Adrenal gland (tissue), 12 donors: ENCODE measurements around the gene WFDC1. TPM values are rescaled to one million over a fixed set of nuclear protein-coding genes. Genes with fewer than 3 reads are reported as not detected.

Source experiments
- DNase-seq, 7 donors: peaks; one replicate each; pipeline ENCODE4 v3.0.0-alpha.2; 2019 to 2020
- H3K27ac ChIP-seq, 5 donors: fragments of 200-600 bp; sonication (generic) in 4 of 5; 1 replicate in 3 of 5; 2 replicates in 2 of 5; pipeline versions ENCODE4 v1.5.1 to v1.8.0; 2016 to 2020; ENCODE audit warnings: mild to moderate bottlenecking in 1 of 5
- H3K27me3 ChIP-seq: fragments of 200-600 bp; 2 replicates; pipeline ENCODE4 v1.8.0; 2021
- H3K36me3 ChIP-seq, 2 donors: fragments of 200-600 bp; replicated peaks in 1 of 2; 1 replicate in 1 of 2; 2 replicates in 1 of 2; pipeline versions ENCODE4 v1.5.1 to v1.8.0; 2018 to 2022
- H3K4me1 ChIP-seq, 2 donors: fragments of 200-600 bp; replicated peaks in 1 of 2; 1 replicate in 1 of 2; 2 replicates in 1 of 2; pipeline versions ENCODE4 v1.5.1 to v1.8.0; 2018 to 2021
- H3K4me3 ChIP-seq, 4 donors: fragments of 200-600 bp; sonication (generic) in 3 of 4; one replicate each; pipeline ENCODE4 v1.5.1; 2016 to 2018
- H3K9me3 ChIP-seq, 3 donors: fragments of 200-600 bp; sonication (generic) in 1 of 3; replicated peaks in 1 of 3; 1 replicate in 2 of 3; 2 replicates in 1 of 3; pipeline versions ENCODE4 v1.5.1 to v1.8.0; 2016 to 2021
- CTCF ChIP-seq, 6 experiments: fragments of 450-650 bp in 4 of 6; fragments of 200-600 bp in 2 of 6; sonication (generic) in 1 of 6; IDR thresholded peaks; 1 replicate in 5 of 6; 2 replicates in 1 of 6; pipeline versions ENCODE4 v1.5.1 to v1.8.0; 2016 to 2021; ENCODE audit warnings: antibody characterized with exemption in 6 of 6, mild to moderate bottlenecking in 2 of 6, moderate library complexity in 1 of 6
- POLR2A ChIP-seq, 2 donors: fragments of 450-650 bp; IDR thresholded peaks; one replicate each; pipeline ENCODE4 v1.6.1; 2017; ENCODE audit warnings: antibody characterized with exemption in 2 of 2, mild to moderate bottlenecking in 2 of 2, moderate library complexity in 1 of 2
- WGBS, 4 donors: extraction: QIAGEN DNeasy Blood & Tissue Kit in 2 of 4; methylation state at CpG; one replicate each; pipeline versions ENCODE4 v1.1.5 to v1.1.7; 2013 to 2017; 5-methylcytosine and 5-hydroxymethylcytosine counted together
- intact Hi-C, 2 donors: fragments of 100-400 bp; cut with DNase I; formaldehyde crosslinking; loops; one replicate each; pipeline versions ENCODE4 v1.14.1 to v1.15.0; 2022 to 2023
- polyA plus RNA-seq, 3 donors: library from polyadenylated mRNA; stranded (reverse); fragments of 200-250 nt in 2 of 3; fragments of 350-450 nt in 1 of 3; fragmentation: Illumina TruSeq in 1 of 3; extraction: RNeasy Lipid Tissue Mini Kit (QIAGEN cat#74804) in 1 of 3; gene quantifications; one replicate each; pipeline ENCODE4 v1.2.3, GENCODE V29; 2013 to 2014
- total RNA-seq, 9 donors: library from RNA; depleted of rRNA in 4 of 9; stranded (reverse); fragments of >200 nt in 4 of 9; fragments of 120-200 nt in 1 of 9; fragmentation: NEBNext Ultra II Directional in 1 of 9; extraction: Animal tissue kit (Norgen Biotek cat#: 25700) in 1 of 9; gene quantifications; one replicate each; pipeline versions ENCODE4 v1.1.0 to v1.2.4, GENCODE V29; 2013 to 2023
- donor health status: healthy with polysubstance abuse.
- donor health status: Bipolar disorder and iron deficiency.
- donor health status: DM: yes; HTN: yes; CAD: no.
- donor health status: DM: no; HTN: no; CAD: no.
- donor health status: DM: no; HTN: no; CAD: no.
- donor health status: DM: yes; HTN: yes; CAD: no.

Gene WFDC1
- total and polyA plus RNA-seq, 12 donors, result 9.6 to 284 (median 39.8) TPM

- H3K9me3 ChIP-seq, result no peaks in the 10 kb centered on the region
- peaks cover 5% of the 10 kb centered on the region for H3K27me3 ChIP-seq
- no peaks in the 10 kb centered on the region for H3K36me3 ChIP-seq
- H3K4me3 ChIP-seq, result no peak overlapping the region
- no peak overlapping the region for H3K27ac ChIP-seq
- TF ChIP-seq POLR2A (IDR thresholded peaks at IDR 0.05), result no peak
- no peak for TF ChIP-seq CTCF (IDR thresholded peaks at IDR 0.05)
- no peaks in the 10 kb centered on the region for H3K4me1 ChIP-seq
- intact Hi-C loops, result no loop called here
- no peak for DNase-seq
- WGBS, 4 donors, result 78 to 87% (median 83%) methylated on average over 6 of the region's 6 CpGs
Measured at GRCh38 chr16:84247331-84247730, 47.3 kb upstream of the WFDC1 start.

- H3K27me3 ChIP-seq, result no peaks in the 10 kb centered on the region
- no peaks in the 10 kb centered on the region for H3K36me3 ChIP-seq
- no peak overlapping the region for H3K4me3 ChIP-seq
- WGBS, 4 donors, result 71 to 100% (median 81%) methylated on average over 1 to 5 of the region's 5 CpGs
- intact Hi-C loops, result no loop called here
- no peak for DNase-seq
- H3K27ac ChIP-seq, result no peak overlapping the region
- H3K9me3 ChIP-seq, result no peaks in the 10 kb centered on the region
- no peaks in the 10 kb centered on the region for H3K4me1 ChIP-seq
- no peak for TF ChIP-seq CTCF (IDR thresholded peaks at IDR 0.05)
- TF ChIP-seq POLR2A (IDR thresholded peaks at IDR 0.05), result no peak
Measured at GRCh38 chr16:84247844-84248243, 46.8 kb upstream of the WFDC1 start.

- H3K4me1 ChIP-seq, result no peaks in the 10 kb centered on the region
- WGBS, 4 donors, result 58 to 65% (median 63%) methylated on average over 7 of the region's 7 CpGs
- no peaks in the 10 kb centered on the region for H3K27me3 ChIP-seq
- no peak for TF ChIP-seq CTCF (IDR thresholded peaks at IDR 0.05)
- TF ChIP-seq POLR2A (IDR thresholded peaks at IDR 0.05), result no peak
- intact Hi-C loops, result no loop called here
- no peaks in the 10 kb centered on the region for H3K9me3 ChIP-seq
- no peak overlapping the region for H3K4me3 ChIP-seq
- DNase-seq, result no peak
- H3K27ac ChIP-seq, result no peak overlapping the region
- no peaks in the 10 kb centered on the region for H3K36me3 ChIP-seq
Measured at GRCh38 chr16:84252184-84252583, 42.5 kb upstream of the WFDC1 start.

GRCh38 chr16:84253173-84253572, 41.5 kb upstream of the WFDC1 start:
- 70 to 72% (median 71%) methylated on average over 4 of the region's 4 CpGs for WGBS, 4 donors
- no peak overlapping the region for H3K27ac ChIP-seq
- no peaks in the 10 kb centered on the region for H3K27me3 ChIP-seq
- no peaks in the 10 kb centered on the region for H3K4me1 ChIP-seq
- no peaks in the 10 kb centered on the region for H3K36me3 ChIP-seq
- no peak overlapping the region for H3K4me3 ChIP-seq
- DNase-seq, result no peak
- intact Hi-C loops, result no loop called here
- no peaks in the 10 kb centered on the region for H3K9me3 ChIP-seq
- TF ChIP-seq CTCF (IDR thresholded peaks at IDR 0.05), result no peak
